ENCODE measurements around the gene MNT. TPM values are rescaled to one million over a fixed set of nuclear protein-coding genes. Genes with fewer than 3 reads are reported as not detected.
A peak's percentile ranks its signal among the peaks of the same experiment; 100 is the strongest.

The MNT gene
- total and polyA plus RNA-seq, 9 of the 15 experiments (the other 6 are each of a cell fraction or from before 2014, with no cell fraction given) = 0.18 to 23.8 (median 5.3) TPM

DNA sequence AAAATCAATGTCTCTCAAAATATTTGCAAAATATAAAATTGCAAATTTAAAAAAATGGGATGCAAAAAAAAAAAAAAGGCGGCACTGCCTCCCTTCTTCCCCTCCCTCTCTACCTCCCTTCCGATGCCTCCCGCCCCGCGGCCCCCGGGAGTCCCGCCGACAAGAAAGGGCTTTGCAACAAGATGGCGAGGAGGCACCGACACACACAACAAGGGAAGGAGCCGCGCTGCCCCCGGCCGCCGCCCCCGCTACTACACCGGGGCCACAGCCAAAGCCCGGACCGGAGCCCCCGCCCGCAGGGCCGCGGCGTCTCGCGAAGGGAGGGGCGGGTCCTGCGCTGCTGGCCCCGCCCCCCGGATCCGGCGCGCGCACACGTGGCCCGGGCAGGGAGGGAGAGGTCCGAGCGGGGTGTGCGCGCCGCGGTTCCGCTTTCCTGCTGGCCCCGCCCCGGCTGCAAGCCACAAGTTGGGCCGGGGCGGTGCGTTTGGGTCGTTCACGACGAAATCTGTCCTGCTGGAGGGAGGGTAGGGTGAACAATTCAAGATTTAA is at the start of gene MNT (continued):
- TF ChIP-seq HINFP (tag; conservative IDR thresholded peaks at IDR 0.05; ENCODE audit: low read depth) (no peak), ZNF384 (IDR thresholded peaks at IDR 0.05; ENCODE audit: low read depth, low read length) (no peak), FOXM1 (IDR thresholded peaks at IDR 0.05; ENCODE audit: low read depth) (peak; percentile 53; the same call in 1 of the 2 replicates), FOXM1 (CRISPR knock-in tag; IDR thresholded peaks at IDR 0.05; ENCODE audit: low read depth) (no peak), PRDM10 (IDR thresholded peaks at IDR 0.05; ENCODE audit: partially characterized antibody) (peak; percentile 95), NR1H2 (CRISPR knock-in tag; IDR thresholded peaks at IDR 0.05) (no peak), NR2C1 (IDR thresholded peaks at IDR 0.05) (no peak), NR2C1 (tag; IDR thresholded peaks at IDR 0.05) (no peak), ZNF224 (CRISPR knock-in tag; IDR thresholded peaks at IDR 0.05) (no peak), RBM25 (IDR thresholded peaks at IDR 0.05; ENCODE audit: low read depth, low read length, severe bottlenecking) (peak; percentile 47), ZFP36 (IDR thresholded peaks at IDR 0.05; ENCODE audit: low read depth, low read length, partially characterized antibody) (no peak), RAD51 (IDR thresholded peaks at IDR 0.05; ENCODE audit: borderline replicate concordance, low read depth) (no peak), HDAC3 (IDR thresholded peaks at IDR 0.05; ENCODE audit: borderline replicate concordance, partially characterized antibody) (no peak), EGR1 (conservative IDR thresholded peaks at IDR 0.05) (peak; percentile 93), HMGN3 (IDR thresholded peaks at IDR 0.05; ENCODE audit: borderline replicate concordance, extremely low read depth, insufficient read length, low read depth, low read length) (peak; percentile 42)
- TF ChIP-seq, protein P1, sequence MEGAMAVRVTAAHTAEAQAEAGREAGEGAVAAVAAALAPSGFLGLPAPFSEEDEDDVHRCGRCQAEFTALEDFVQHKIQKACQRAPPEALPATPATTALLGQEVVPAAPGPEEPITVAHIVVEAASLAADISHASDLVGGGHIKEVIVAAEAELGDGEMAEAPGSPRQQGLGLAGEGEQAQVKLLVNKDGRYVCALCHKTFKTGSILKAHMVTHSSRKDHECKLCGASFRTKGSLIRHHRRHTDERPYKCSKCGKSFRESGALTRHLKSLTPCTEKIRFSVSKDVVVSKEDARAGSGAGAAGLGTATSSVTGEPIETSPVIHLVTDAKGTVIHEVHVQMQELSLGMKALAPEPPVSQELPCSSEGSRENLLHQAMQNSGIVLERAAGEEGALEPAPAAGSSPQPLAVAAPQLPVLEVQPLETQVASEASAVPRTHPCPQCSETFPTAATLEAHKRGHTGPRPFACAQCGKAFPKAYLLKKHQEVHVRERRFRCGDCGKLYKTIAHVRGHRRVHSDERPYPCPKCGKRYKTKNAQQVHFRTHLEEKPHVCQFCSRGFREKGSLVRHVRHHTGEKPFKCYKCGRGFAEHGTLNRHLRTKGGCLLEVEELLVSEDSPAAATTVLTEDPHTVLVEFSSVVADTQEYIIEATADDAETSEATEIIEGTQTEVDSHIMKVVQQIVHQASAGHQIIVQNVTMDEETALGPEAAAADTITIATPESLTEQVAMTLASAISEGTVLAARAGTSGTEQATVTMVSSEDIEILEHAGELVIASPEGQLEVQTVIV (CRISPR knock-in tag; IDR thresholded peaks at IDR 0.05; ENCODE audit: borderline replicate concordance) = no peak; the same call in 1 of the 2 replicates
- TF ChIP-seq, protein P2, sequence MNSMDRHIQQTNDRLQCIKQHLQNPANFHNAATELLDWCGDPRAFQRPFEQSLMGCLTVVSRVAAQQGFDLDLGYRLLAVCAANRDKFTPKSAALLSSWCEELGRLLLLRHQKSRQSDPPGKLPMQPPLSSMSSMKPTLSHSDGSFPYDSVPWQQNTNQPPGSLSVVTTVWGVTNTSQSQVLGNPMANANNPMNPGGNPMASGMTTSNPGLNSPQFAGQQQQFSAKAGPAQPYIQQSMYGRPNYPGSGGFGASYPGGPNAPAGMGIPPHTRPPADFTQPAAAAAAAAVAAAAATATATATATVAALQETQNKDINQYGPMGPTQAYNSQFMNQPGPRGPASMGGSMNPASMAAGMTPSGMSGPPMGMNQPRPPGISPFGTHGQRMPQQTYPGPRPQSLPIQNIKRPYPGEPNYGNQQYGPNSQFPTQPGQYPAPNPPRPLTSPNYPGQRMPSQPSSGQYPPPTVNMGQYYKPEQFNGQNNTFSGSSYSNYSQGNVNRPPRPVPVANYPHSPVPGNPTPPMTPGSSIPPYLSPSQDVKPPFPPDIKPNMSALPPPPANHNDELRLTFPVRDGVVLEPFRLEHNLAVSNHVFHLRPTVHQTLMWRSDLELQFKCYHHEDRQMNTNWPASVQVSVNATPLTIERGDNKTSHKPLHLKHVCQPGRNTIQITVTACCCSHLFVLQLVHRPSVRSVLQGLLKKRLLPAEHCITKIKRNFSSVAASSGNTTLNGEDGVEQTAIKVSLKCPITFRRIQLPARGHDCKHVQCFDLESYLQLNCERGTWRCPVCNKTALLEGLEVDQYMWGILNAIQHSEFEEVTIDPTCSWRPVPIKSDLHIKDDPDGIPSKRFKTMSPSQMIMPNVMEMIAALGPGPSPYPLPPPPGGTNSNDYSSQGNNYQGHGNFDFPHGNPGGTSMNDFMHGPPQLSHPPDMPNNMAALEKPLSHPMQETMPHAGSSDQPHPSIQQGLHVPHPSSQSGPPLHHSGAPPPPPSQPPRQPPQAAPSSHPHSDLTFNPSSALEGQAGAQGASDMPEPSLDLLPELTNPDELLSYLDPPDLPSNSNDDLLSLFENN (IDR thresholded peaks at IDR 0.05; ENCODE audit: low read depth in 2 of 2, low read length in 2 of 2) = no peak

All from K562 (cell line).